ENCODE results near the gene PRF1.
"Not testable (repeated sequence)": the region's sequence is repeated elsewhere in the genome, so short reads cannot be mapped to it uniquely, and the experiment has no call there.

PRF1 gene

DNA sequence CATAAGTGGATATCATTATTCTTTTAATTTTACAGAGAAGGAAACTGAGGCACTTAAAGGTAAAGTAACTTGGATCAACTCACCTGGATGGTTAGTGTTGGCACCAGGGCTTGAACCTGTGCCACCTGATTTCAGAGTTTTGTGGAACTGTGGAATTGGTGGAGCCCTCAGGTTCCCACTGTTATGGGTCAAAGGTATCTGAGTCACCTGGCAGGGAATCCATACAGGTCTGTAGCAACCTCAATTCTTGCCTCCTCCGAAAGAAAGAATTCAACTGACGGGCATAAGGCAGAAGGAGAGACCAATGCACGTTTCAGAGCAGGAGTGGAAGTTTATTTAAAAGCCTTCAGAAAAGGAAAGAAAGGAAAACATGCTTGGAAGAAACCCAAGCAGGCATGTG is 44.5 kb upstream of the PRF1 start:
- Histone ChIP-seq H3K4me3 (replicated peaks; ENCODE audit: insufficient read depth, low read length) (no peak overlapping the region), H3K27me3 (ENCODE audit: insufficient read depth, poor library complexity, severe bottlenecking) (no peaks in the 10 kb centered on the region), H3K27ac (replicated peaks) (no peak overlapping the region)
- no peak for DNase-seq (ENCODE audit: low read depth in 1 of 2, low spot score in 1 of 2)
- no peak for TF ChIP-seq GABPA (IDR thresholded peaks at IDR 0.05; ENCODE audit: low read depth)

DNA sequence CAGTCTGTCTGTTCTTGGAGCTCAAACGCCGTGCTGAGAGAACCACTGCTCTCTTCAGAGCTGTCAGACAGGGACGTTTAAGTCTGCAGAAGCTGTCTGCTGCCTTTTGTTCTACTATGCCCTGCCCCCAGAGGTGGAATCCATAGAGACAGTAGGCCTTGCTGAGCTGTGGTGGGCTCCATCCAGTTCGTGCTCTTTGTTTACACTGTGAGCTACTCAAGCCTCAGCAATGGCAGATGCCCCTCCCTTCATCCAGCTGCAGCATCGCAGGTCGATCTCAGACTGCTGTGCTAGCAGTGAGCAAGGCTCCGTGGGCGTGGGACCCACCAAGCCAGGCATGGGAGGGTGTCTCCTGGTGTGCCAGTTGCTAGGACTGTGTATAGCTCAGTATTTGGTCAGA is 42.4 kb upstream of the PRF1 start:
- H3K4me3 ChIP-seq (replicated peaks; ENCODE audit: insufficient read depth, low read length), result not testable (repeated sequence)

DNA sequence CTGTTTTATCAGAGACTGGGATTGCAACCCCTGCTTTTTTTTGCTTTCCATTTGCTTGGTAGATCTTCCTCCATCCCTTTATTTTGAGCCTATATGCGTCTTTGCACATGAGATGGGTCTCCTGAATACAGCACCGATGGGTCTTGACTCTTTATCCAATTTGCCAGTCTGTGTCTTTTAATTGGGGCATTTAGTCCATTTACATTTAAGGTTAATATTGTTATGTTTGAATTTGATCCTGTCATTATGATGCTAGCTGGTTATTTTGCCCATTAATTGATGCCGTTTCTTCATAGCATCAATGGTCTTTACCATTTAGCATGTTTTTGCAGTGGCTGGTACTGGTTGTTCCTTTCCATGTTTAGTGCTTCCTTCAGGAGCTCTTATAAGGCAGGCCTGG is 40.7 kb upstream of the PRF1 start:
- not testable (repeated sequence) for H3K4me3 ChIP-seq (replicated peaks; ENCODE audit: insufficient read depth, low read length); DNase-seq (ENCODE audit: low read depth in 1 of 2, low spot score in 1 of 2); H3K27ac ChIP-seq (replicated peaks); H3K27me3 ChIP-seq (ENCODE audit: insufficient read depth, poor library complexity, severe bottlenecking)

More for the DNA sequence above, 42.4 kb upstream of the PRF1 start:
- H3K27ac ChIP-seq (replicated peaks); DNase-seq (ENCODE audit: low read depth in 1 of 2, low spot score in 1 of 2); H3K27me3 ChIP-seq (ENCODE audit: insufficient read depth, poor library complexity, severe bottlenecking): not testable (repeated sequence)

DNA sequence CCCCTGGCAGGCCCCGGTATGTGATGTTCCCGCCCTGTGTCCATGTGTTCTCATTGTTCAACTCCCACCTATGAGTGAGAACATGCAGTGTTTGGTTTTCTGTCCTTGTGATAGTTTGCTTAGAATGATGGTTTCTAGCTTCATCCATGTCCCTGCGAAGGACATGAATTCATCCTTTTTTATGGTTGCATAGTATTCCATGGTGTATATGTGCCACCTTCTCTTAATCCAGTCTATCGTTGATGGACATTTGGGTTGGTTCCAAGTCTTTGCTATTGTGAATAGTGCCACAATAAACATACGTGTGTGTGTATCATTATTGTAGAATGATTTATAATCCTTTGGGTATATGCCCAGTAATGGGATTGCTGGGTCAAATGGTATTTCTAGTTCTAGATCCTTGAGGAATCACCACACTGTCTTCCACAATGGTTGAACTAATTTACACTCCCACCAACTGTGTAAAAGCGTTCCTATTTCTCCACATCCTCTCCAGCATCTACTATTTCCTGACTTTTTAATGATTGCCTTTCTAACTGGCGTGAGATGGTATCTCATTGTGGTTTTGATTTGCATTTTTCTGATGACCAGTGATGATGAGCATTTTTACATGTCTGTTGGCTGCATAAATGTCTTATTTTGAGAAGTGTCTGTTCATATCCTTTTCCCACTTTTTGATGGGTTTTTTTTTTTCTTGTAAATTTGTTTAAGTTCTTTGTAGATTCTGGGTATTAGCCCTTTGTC is 37.3 kb upstream of the PRF1 start:
- not testable (repeated sequence) for H3K27me3 ChIP-seq (ENCODE audit: insufficient read depth, poor library complexity, severe bottlenecking); DNase-seq (ENCODE audit: low read depth in 1 of 2, low spot score in 1 of 2); H3K4me3 ChIP-seq (replicated peaks; ENCODE audit: insufficient read depth, low read length); H3K27ac ChIP-seq (replicated peaks)

DNA sequence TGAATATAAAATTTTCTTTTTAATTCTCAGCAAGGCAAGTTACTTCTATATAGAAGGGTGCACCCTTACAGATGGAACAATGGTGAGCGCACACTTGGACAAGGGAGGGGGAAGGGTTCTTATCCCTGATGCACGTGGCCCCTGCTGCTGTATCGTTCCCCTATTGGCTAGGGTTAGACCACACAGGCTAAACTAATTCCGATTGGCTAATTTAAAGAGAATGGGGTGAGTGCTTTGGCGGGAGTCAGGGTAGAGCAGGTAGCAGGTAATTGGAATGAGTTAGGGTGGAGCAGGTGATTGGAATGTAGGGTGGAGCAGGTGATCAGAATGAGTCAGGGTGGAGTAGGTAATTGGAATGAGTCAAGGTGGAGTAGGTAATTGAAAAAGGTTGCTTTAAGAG is 32.0 kb upstream of the PRF1 start:
- H3K27me3 ChIP-seq (ENCODE audit: insufficient read depth, poor library complexity, severe bottlenecking); H3K4me3 ChIP-seq (replicated peaks; ENCODE audit: insufficient read depth, low read length); H3K27ac ChIP-seq (replicated peaks); DNase-seq (ENCODE audit: low read depth in 1 of 2, low spot score in 1 of 2): not testable (repeated sequence)

DNA sequence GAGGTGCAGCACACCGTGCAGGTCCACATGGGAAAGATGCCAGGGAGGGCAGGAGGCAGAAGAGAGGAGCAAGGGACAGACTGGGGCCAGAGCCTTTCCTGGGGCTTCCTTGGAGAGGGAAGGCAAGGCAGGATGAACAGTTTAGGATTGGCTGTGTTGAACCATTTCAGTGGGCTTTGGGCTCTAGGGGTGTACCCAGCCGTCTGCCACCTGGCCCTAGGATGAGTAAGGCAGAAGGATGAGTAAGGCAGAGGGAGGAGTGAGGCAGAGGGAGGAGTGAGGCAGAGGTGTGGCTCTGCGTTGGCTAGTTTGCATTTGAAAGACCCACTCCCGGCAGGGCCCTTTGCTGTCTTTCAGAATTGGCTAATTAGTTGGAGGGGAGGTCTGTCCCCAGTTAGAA is 31.5 kb upstream of the PRF1 start:
- Histone ChIP-seq H3K27me3 (ENCODE audit: insufficient read depth, poor library complexity, severe bottlenecking) (no peaks in the 10 kb centered on the region), H3K4me3 (replicated peaks; ENCODE audit: insufficient read depth, low read length) (no peak overlapping the region), H3K27ac (replicated peaks) (no peak overlapping the region)
- no peak for TF ChIP-seq SPI1 (IDR thresholded peaks at IDR 0.05; ENCODE audit: borderline replicate concordance, low read depth)
- TF ChIP-seq POLR2AphosphoS5 (IDR thresholded peaks at IDR 0.05; ENCODE audit: low read depth), result no peak
- TF ChIP-seq GABPA (IDR thresholded peaks at IDR 0.05; ENCODE audit: low read depth), result no peak
- TF ChIP-seq, protein P1, sequence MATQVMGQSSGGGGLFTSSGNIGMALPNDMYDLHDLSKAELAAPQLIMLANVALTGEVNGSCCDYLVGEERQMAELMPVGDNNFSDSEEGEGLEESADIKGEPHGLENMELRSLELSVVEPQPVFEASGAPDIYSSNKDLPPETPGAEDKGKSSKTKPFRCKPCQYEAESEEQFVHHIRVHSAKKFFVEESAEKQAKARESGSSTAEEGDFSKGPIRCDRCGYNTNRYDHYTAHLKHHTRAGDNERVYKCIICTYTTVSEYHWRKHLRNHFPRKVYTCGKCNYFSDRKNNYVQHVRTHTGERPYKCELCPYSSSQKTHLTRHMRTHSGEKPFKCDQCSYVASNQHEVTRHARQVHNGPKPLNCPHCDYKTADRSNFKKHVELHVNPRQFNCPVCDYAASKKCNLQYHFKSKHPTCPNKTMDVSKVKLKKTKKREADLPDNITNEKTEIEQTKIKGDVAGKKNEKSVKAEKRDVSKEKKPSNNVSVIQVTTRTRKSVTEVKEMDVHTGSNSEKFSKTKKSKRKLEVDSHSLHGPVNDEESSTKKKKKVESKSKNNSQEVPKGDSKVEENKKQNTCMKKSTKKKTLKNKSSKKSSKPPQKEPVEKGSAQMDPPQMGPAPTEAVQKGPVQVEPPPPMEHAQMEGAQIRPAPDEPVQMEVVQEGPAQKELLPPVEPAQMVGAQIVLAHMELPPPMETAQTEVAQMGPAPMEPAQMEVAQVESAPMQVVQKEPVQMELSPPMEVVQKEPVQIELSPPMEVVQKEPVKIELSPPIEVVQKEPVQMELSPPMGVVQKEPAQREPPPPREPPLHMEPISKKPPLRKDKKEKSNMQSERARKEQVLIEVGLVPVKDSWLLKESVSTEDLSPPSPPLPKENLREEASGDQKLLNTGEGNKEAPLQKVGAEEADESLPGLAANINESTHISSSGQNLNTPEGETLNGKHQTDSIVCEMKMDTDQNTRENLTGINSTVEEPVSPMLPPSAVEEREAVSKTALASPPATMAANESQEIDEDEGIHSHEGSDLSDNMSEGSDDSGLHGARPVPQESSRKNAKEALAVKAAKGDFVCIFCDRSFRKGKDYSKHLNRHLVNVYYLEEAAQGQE (IDR thresholded peaks at IDR 0.05; ENCODE audit: insufficient replicate concordance, low read depth), result no peak
- TF ChIP-seq, protein P2, sequence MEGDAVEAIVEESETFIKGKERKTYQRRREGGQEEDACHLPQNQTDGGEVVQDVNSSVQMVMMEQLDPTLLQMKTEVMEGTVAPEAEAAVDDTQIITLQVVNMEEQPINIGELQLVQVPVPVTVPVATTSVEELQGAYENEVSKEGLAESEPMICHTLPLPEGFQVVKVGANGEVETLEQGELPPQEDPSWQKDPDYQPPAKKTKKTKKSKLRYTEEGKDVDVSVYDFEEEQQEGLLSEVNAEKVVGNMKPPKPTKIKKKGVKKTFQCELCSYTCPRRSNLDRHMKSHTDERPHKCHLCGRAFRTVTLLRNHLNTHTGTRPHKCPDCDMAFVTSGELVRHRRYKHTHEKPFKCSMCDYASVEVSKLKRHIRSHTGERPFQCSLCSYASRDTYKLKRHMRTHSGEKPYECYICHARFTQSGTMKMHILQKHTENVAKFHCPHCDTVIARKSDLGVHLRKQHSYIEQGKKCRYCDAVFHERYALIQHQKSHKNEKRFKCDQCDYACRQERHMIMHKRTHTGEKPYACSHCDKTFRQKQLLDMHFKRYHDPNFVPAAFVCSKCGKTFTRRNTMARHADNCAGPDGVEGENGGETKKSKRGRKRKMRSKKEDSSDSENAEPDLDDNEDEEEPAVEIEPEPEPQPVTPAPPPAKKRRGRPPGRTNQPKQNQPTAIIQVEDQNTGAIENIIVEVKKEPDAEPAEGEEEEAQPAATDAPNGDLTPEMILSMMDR (IDR thresholded peaks at IDR 0.05; ENCODE audit: insufficient read depth, low read length), result no peak
- DNase-seq (ENCODE audit: low read depth in 1 of 2, low spot score in 1 of 2), result no peak

DNA sequence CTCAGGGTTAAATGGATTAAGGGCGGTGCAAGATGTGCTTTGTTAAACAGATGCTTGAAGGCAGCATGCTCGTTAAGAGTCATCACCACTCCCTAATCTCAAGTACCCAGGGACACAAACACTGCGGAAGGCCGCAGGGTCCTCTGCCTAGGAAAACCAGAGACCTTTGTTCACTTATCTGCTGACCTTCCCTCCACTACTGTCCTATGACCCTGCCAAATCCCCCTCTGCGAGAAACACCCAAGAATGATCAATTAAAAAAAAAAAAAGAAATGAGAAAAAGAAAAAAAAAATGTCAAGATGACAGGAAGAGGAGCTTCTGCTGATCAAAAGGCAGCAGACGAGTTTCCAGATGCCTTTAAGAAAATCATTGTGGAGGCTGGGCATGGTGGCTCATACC is 29.2 kb upstream of the PRF1 start:
- not testable (repeated sequence) for H3K27me3 ChIP-seq (ENCODE audit: insufficient read depth, poor library complexity, severe bottlenecking); H3K27ac ChIP-seq (replicated peaks); DNase-seq (ENCODE audit: low read depth in 1 of 2, low spot score in 1 of 2); H3K4me3 ChIP-seq (replicated peaks; ENCODE audit: insufficient read depth, low read length)

DNA sequence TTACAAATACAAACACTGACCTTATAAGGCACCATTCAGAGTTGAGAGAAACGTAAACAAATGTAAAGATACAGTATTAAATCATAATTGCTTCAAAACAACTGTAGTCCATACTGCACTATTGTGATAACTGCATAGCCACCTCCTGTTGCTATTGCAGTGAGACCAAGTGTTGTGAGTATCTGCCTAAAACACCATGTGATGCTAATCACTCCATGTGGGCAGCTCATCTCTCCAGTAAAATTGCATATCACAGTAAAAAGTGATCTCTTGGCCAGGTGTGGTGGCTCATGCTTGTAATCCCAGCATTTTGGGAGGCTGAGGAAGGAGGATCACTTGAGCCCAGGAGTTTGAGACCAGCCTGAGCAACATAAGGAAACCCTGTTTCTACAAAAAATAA is 26.8 kb upstream of the PRF1 start:
- no peak overlapping the region for H3K4me3 ChIP-seq (replicated peaks; ENCODE audit: insufficient read depth, low read length)
- TF ChIP-seq, protein P2 (IDR thresholded peaks at IDR 0.05; ENCODE audit: insufficient read depth, low read length), result no peak
- TF ChIP-seq, protein P1 (IDR thresholded peaks at IDR 0.05; ENCODE audit: insufficient replicate concordance, low read depth), result no peak
- no peak for DNase-seq (ENCODE audit: low read depth in 1 of 2, low spot score in 1 of 2)
- no peak overlapping the region for H3K27ac ChIP-seq (replicated peaks)
- H3K27me3 ChIP-seq (ENCODE audit: insufficient read depth, poor library complexity, severe bottlenecking), result no peaks in the 10 kb centered on the region

All from HL-60 (cell line).